WERI-Rb-1 (cell line): ENCODE data around the gene SLC7A8.

Experiments used
- DNase-seq: peaks from one replicate; pipeline ENCODE4 v3.0.0-alpha.2; 2020
- H3K27ac ChIP-seq: fragments of 250-450 bp; sonication (Bioruptor Pico); 2 replicates; pipeline ENCODE4 v1.5.1; 2020; ENCODE audit warnings: mild to moderate bottlenecking, moderate library complexity
- H3K27me3 ChIP-seq: fragments of 250-450 bp; sonication (Bioruptor Pico); 2 replicates; pipeline ENCODE4 v1.5.1; 2021; ENCODE audit warnings: mild to moderate bottlenecking, low read depth, moderate library complexity; ENCODE audit not compliant: insufficient read depth, severe bottlenecking
- H3K36me3 ChIP-seq: fragments of 250-450 bp; sonication (Bioruptor Pico); 2 replicates; pipeline ENCODE4 v1.5.1; 2020; ENCODE audit warnings: mild to moderate bottlenecking, moderate library complexity
- H3K4me3 ChIP-seq: 2 replicates; pipeline ENCODE4 v1.5.1; 2011; ENCODE audit warnings: low read depth, mild to moderate bottlenecking, control low read depth, low read length
- H3K9me3 ChIP-seq: fragments of 250-450 bp; sonication (Bioruptor Pico); 2 replicates; pipeline ENCODE4 v1.5.1; 2021; ENCODE audit warnings: mild to moderate bottlenecking, moderate library complexity; ENCODE audit not compliant: severe bottlenecking
- CTCF ChIP-seq: IDR thresholded peaks from 2 replicates; pipeline ENCODE4 v1.5.1; 2011; ENCODE audit warnings: low read depth, mild to moderate bottlenecking, control low read depth, inconsistent platforms, low read length

Gene SLC7A8

GRCh38 chr14:23117371-23118020, 66.0 kb downstream of the SLC7A8 start:
- no peak for DNase-seq
- Histone ChIP-seq H3K4me3 (no peak overlapping the region), H3K27ac (no peak overlapping the region), H3K27me3 (peaks cover 3% of the 10 kb centered on the region), H3K9me3 (no peaks in the 10 kb centered on the region), H3K36me3 (no peaks in the 10 kb centered on the region)
- no peak for TF ChIP-seq CTCF

GRCh38 chr14:23115918-23116317, 67.5 kb downstream of the SLC7A8 start:
- no peak for TF ChIP-seq CTCF
- no peak for DNase-seq
- Histone ChIP-seq H3K36me3 (no peaks in the 10 kb centered on the region), H3K27ac (no peak overlapping the region), H3K27me3 (peaks cover 16% of the 10 kb centered on the region), H3K9me3 (no peaks in the 10 kb centered on the region), H3K4me3 (no peak overlapping the region)

GRCh38 chr14:23115039-23115731, 68.3 kb downstream of the SLC7A8 start:
- Histone ChIP-seq H3K4me3 (no peak overlapping the region), H3K36me3 (no peaks in the 10 kb centered on the region), H3K9me3 (no peaks in the 10 kb centered on the region), H3K27ac (no peak overlapping the region), H3K27me3 (peaks cover 16% of the 10 kb centered on the region)
- no peak for DNase-seq
- TF ChIP-seq CTCF: no peak

- Histone ChIP-seq H3K4me3 (no peak overlapping the region), H3K9me3 (no peaks in the 10 kb centered on the region), H3K36me3 (no peaks in the 10 kb centered on the region), H3K27me3 (peaks cover 16% of the 10 kb centered on the region), H3K27ac (no peak overlapping the region)
- no peak for DNase-seq
- TF ChIP-seq CTCF: 0 out of 2 replicates have a peak, but pooled peaks have one; percentile 15
Observed at GRCh38 chr14:23114669-23115038, 68.8 kb downstream of the SLC7A8 start.

GRCh38 chr14:23114120-23114458, 69.4 kb downstream of the SLC7A8 start:
- no peak for TF ChIP-seq CTCF
- no peak for DNase-seq
- H3K36me3 ChIP-seq: no peaks in the 10 kb centered on the region
- H3K4me3 ChIP-seq: no peak overlapping the region
- H3K9me3 ChIP-seq: no peaks in the 10 kb centered on the region
- H3K27me3 ChIP-seq: peaks cover 16% of the 10 kb centered on the region
- no peak overlapping the region for H3K27ac ChIP-seq
